ENCODE data around the gene DTNBP1.
A peak's percentile ranks its signal among the peaks of the same experiment; 100 is the strongest.

DTNBP1 gene

GRCh38 chr6:15569035-15569995 lies 93.5 kb downstream of the DTNBP1 start:
- no peak for DNase-seq (ENCODE audit: low read depth)
- no peak overlapping the region for H3K4me3 ChIP-seq (replicated peaks; ENCODE audit: low read depth, low read length)
- TF ChIP-seq, protein P1, sequence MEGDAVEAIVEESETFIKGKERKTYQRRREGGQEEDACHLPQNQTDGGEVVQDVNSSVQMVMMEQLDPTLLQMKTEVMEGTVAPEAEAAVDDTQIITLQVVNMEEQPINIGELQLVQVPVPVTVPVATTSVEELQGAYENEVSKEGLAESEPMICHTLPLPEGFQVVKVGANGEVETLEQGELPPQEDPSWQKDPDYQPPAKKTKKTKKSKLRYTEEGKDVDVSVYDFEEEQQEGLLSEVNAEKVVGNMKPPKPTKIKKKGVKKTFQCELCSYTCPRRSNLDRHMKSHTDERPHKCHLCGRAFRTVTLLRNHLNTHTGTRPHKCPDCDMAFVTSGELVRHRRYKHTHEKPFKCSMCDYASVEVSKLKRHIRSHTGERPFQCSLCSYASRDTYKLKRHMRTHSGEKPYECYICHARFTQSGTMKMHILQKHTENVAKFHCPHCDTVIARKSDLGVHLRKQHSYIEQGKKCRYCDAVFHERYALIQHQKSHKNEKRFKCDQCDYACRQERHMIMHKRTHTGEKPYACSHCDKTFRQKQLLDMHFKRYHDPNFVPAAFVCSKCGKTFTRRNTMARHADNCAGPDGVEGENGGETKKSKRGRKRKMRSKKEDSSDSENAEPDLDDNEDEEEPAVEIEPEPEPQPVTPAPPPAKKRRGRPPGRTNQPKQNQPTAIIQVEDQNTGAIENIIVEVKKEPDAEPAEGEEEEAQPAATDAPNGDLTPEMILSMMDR (IDR thresholded peaks at IDR 0.05; ENCODE audit: low read length, missing control alignments) = no peak

DNA sequence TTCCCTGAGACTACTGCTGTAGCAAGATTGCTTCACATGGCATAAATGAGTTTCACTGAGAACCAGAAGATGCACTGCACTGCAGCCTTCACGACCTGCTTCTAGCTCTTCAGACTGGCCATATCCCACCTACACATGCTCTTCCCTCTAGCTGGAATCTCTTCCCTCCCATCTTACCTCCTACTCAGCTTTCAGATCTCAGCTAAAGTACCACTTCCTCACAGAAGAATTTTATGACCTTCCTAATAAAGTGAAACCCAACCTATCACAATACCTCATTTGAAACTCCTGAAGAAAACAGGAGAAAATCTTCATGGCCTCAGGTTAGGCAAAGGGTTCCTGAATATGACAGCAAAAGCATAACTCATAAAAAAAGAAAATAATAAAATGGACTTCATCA lies 99.9 kb downstream of the DTNBP1 start:
- H3K4me3 ChIP-seq (replicated peaks; ENCODE audit: low read depth, low read length) = no peak overlapping the region
- TF ChIP-seq, protein P1 (IDR thresholded peaks at IDR 0.05; ENCODE audit: low read length, missing control alignments) = no peak
- DNase-seq (ENCODE audit: low read depth) = no peak

DNA sequence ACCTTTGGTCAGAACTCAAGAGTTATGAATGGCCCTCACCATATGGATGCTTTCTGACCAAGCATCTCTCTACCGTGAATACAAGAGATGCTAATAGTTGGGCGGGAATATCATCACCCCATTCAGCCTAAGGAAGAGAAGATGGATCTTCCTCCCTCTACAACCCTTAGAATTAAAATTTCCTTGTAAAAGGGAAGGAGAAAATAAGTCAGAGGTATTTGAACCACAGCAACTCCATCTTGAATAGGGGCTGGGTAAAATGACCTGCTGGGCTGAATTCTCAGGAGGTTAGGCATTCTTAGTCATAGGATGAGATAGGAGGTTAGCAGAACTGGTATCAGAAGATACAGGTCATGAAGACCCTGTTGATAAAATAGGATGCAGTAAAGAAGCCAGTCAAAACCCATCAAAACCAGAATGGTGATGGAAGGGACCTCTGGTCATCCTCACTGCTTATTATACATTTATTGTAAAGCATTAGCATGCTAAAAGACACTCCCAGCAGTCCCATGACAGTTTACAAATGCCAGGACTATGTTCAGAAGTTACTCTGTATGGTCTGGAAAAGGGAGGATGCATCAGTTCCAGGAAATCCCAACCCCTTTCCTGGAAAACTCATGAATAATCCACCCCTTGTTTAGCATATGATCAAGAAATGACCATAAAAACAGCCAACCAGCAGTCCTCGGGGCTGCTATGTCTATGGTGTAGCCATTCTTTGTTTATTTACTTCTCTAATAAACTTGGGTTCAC lies 101.2 kb downstream of the DTNBP1 start:
- TF ChIP-seq, protein P1 (IDR thresholded peaks at IDR 0.05; ENCODE audit: low read length, missing control alignments) = no peak
- H3K4me3 ChIP-seq (replicated peaks; ENCODE audit: low read depth, low read length) = no peak overlapping the region
- DNase-seq (ENCODE audit: low read depth) = peak; percentile 29

GRCh38 chr6:15560713-15561112 lies 102.1 kb downstream of the DTNBP1 start:
- DNase-seq (ENCODE audit: low read depth) = no peak
- TF ChIP-seq, protein P1 (IDR thresholded peaks at IDR 0.05; ENCODE audit: low read length, missing control alignments) = no peak
- H3K4me3 ChIP-seq (replicated peaks; ENCODE audit: low read depth, low read length) = no peak overlapping the region

GRCh38 chr6:15557174-15557573 lies 105.7 kb downstream of the DTNBP1 start:
- no peak overlapping the region for H3K4me3 ChIP-seq (replicated peaks; ENCODE audit: low read depth, low read length)
- TF ChIP-seq, protein P1 (IDR thresholded peaks at IDR 0.05; ENCODE audit: low read length, missing control alignments) = no peak
- DNase-seq (ENCODE audit: low read depth) = no peak

DNA sequence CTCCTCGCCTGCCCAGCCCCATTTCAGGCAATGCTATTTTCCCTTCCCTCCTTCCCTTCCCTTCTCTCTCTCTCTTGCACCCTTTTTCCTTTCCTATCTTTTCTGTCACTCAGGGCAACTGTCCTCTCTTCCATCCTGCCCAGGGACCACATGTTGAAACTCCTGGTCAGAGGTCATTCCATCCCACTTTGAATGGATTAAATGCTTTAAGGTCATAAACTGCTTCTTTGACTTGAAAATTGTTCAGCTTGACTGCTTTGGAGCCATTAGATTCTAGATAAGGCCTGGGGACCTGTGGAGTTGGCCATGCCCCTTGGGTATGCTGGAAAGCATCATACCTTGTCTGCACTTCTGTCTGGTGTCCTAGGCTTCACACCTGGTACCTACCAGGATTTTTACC lies 106.1 kb downstream of the DTNBP1 start:
- TF ChIP-seq, protein P1 (IDR thresholded peaks at IDR 0.05; ENCODE audit: low read length, missing control alignments) = no peak
- DNase-seq (ENCODE audit: low read depth) = no peak

More for the DNA sequence above, 106.1 kb downstream of the DTNBP1 start:
- no peak overlapping the region for H3K4me3 ChIP-seq (replicated peaks; ENCODE audit: low read depth, low read length)

Data from fibroblast of pulmonary artery (primary cell).